Ovary (tissue), 3 donors: ENCODE results near the gene CCDC167.

Experiments used
- POLR2A ChIP-seq: fragments of 450-650 bp; IDR thresholded peaks from one replicate; pipeline ENCODE4 v1.6.1; 2017; ENCODE audit warnings: antibody characterized with exemption, mild to moderate bottlenecking, moderate library complexity
- TF ChIP-seq, protein P1 (sequence below), 3 donors: fragments of 450-650 bp in 2 of 3; fragments of 200-600 bp in 1 of 3; IDR thresholded peaks; one replicate each; pipeline versions ENCODE4 v1.5.1 to v1.8.0; 2016 to 2022; ENCODE audit warnings: antibody characterized with exemption in 3 of 3, mild to moderate bottlenecking in 1 of 3
- donor health status: DM: no; HTN: no; CAD: no.

DNA sequence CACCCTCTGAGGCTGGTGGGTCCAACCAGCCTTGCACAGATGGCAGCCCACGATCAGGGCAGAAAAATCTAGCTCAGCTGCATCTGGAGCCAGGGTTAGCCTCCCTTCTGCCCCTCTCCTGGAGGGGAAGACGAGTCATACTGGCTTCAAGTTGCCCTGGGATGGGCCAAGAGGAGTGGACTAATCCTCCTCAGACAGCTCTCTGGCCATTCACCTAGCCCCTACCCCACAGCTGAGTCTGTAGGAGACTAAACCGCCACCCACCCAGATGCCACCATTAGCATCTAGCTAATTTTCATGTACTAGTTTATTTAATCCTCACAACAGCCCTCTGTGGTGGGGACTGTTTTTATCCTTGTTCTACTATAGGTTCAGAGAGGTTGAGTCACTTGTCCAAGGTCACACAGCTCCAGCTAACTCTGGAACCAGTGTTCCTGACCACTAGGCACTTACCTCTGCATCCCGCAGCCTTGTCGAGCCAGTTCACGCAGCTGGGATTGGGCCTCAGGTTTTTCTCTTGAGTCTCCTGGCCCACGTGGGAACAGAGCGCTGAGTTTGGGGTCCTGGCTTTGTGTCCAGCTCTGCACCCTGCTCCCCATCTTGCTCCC, 48.5 kb upstream of the CCDC167 start:
- TF ChIP-seq, protein P1, sequence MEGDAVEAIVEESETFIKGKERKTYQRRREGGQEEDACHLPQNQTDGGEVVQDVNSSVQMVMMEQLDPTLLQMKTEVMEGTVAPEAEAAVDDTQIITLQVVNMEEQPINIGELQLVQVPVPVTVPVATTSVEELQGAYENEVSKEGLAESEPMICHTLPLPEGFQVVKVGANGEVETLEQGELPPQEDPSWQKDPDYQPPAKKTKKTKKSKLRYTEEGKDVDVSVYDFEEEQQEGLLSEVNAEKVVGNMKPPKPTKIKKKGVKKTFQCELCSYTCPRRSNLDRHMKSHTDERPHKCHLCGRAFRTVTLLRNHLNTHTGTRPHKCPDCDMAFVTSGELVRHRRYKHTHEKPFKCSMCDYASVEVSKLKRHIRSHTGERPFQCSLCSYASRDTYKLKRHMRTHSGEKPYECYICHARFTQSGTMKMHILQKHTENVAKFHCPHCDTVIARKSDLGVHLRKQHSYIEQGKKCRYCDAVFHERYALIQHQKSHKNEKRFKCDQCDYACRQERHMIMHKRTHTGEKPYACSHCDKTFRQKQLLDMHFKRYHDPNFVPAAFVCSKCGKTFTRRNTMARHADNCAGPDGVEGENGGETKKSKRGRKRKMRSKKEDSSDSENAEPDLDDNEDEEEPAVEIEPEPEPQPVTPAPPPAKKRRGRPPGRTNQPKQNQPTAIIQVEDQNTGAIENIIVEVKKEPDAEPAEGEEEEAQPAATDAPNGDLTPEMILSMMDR (IDR thresholded peaks at IDR 0.05), result no peak
- TF ChIP-seq POLR2A, result no peak
